Measurements from ENCODE around the gene GALNT6. TPM values are rescaled to one million over a fixed set of nuclear protein-coding genes. Genes with fewer than 3 reads are reported as not detected.

The GALNT6 gene
- total RNA-seq, 1 donor: 66.9 TPM

- TF ChIP-seq CTCF (IDR thresholded peaks at IDR 0.05; ENCODE audit: insufficient read depth, low read depth, low read length): no peak
- no peak overlapping the region for H3K4me3 ChIP-seq (ENCODE audit: low read depth, low read length)
- no peak for DNase-seq (ENCODE audit: low read depth)
These were observed 30.9 kb downstream of the GALNT6 start for GRCh38 chr12:51360315-51360714.

- TF ChIP-seq CTCF (IDR thresholded peaks at IDR 0.05; ENCODE audit: insufficient read depth, low read depth, low read length): no peak
- H3K4me3 ChIP-seq (ENCODE audit: low read depth, low read length): no peak overlapping the region
- no peak for DNase-seq (ENCODE audit: low read depth)
These were observed 31.4 kb downstream of the GALNT6 start for GRCh38 chr12:51359851-51360250.

GRCh38 chr12:51358496-51358895 is 32.7 kb downstream of the GALNT6 start:
- no peak overlapping the region for H3K4me3 ChIP-seq (ENCODE audit: low read depth, low read length)
- TF ChIP-seq CTCF (IDR thresholded peaks at IDR 0.05; ENCODE audit: insufficient read depth, low read depth, low read length): no peak
- DNase-seq (ENCODE audit: low read depth): no peak

- DNase-seq (ENCODE audit: low read depth): no peak
- TF ChIP-seq CTCF (IDR thresholded peaks at IDR 0.05; ENCODE audit: insufficient read depth, low read depth, low read length): no peak
- H3K4me3 ChIP-seq (ENCODE audit: low read depth, low read length): no peak overlapping the region
These were observed 33.7 kb downstream of the GALNT6 start for GRCh38 chr12:51357374-51358047.

GRCh38 chr12:51351913-51352532 is 39.2 kb downstream of the GALNT6 start:
- H3K4me3 ChIP-seq (ENCODE audit: low read depth, low read length): no peak overlapping the region
- peak; percentile 57 for DNase-seq (ENCODE audit: low read depth)
- peak; percentile 81 for TF ChIP-seq CTCF (IDR thresholded peaks at IDR 0.05; ENCODE audit: insufficient read depth, low read depth, low read length)

GRCh38 chr12:51349026-51349425 is 42.2 kb downstream of the GALNT6 start:
- no peak for TF ChIP-seq CTCF (IDR thresholded peaks at IDR 0.05; ENCODE audit: insufficient read depth, low read depth, low read length)
- H3K4me3 ChIP-seq (ENCODE audit: low read depth, low read length): no peak overlapping the region
- DNase-seq (ENCODE audit: low read depth): no peak
